Right atrium auricular region (tissue), 2 donors: Measurements from ENCODE around the gene BCL2L2. TPM values are rescaled to one million over a fixed set of nuclear protein-coding genes. Genes with fewer than 3 reads are reported as not detected.
"Not testable (repeated sequence)": the region's sequence is repeated elsewhere in the genome, so short reads cannot be mapped to it uniquely, and the experiment has no call there.

ENCODE experiments used
- DNase-seq: peaks from one replicate; pipeline ENCODE4 v3.0.0-alpha.2; 2019; ENCODE audit warnings: low spot score
- H3K27ac ChIP-seq, 2 donors: fragments of 200-600 bp; sonication (generic); 1 replicate in 1 of 2; 2 replicates in 1 of 2; pipeline ENCODE4 v1.5.1; 2016 to 2019
- H3K27me3 ChIP-seq, 2 donors: fragments of 200-600 bp; sonication (generic); one replicate each; pipeline versions ENCODE4 v1.5.1 to v1.6.0; 2017 to 2019
- H3K36me3 ChIP-seq: fragments of 200-600 bp; sonication (generic); one replicate; pipeline ENCODE4 v1.5.1; 2016
- H3K4me1 ChIP-seq, 2 donors: fragments of 200-600 bp; sonication (generic); one replicate each; pipeline versions ENCODE4 v1.5.1 to v1.6.0; 2017 to 2019
- H3K4me3 ChIP-seq, 2 donors: fragments of 200-600 bp; sonication (generic); 1 replicate in 1 of 2; 2 replicates in 1 of 2; pipeline ENCODE4 v1.5.1; 2017 to 2019; ENCODE audit warnings: mild to moderate bottlenecking in 1 of 2, moderate library complexity in 1 of 2
- H3K9me3 ChIP-seq, 2 donors: fragments of 200-600 bp; sonication (generic); one replicate each; pipeline ENCODE4 v1.5.1; 2019
- CTCF ChIP-seq, 2 donors: fragments of 200-600 bp; sonication (generic); IDR thresholded peaks; one replicate each; pipeline ENCODE4 v1.5.1; 2019; ENCODE audit warnings: antibody characterized with exemption in 2 of 2
- total RNA-seq, 2 donors: library from RNA; depleted of rRNA; stranded (reverse); fragments of >200 nt; gene quantifications; one replicate each; pipeline ENCODE4 v1.1.0, GENCODE V29; 2016

Gene BCL2L2
- total RNA-seq, 2 donors from 2014 or later = 26.8 to 36.3 TPM

- no peak for TF ChIP-seq CTCF (IDR thresholded peaks at IDR 0.05)
- H3K4me1 ChIP-seq = peaks cover 0 to 8% of the 10 kb centered on the region in 2 donors
- no peaks in the 10 kb centered on the region for H3K9me3 ChIP-seq
- no peaks in the 10 kb centered on the region for H3K27me3 ChIP-seq
- H3K4me3 ChIP-seq = no peak overlapping the region
- no peak for DNase-seq
- peaks cover 11% of the 10 kb centered on the region for H3K36me3 ChIP-seq
- H3K27ac ChIP-seq = no peak overlapping the region
Observed at GRCh38 chr14:23277189-23277588, 29.4 kb upstream of the BCL2L2 start.

- DNase-seq, H3K9me3 ChIP-seq, H3K27me3 ChIP-seq, H3K4me3 ChIP-seq, H3K4me1 ChIP-seq, H3K27ac ChIP-seq: not testable (repeated sequence)
- peaks cover 11% of the 10 kb centered on the region for H3K36me3 ChIP-seq
Observed at GRCh38 chr14:23277928-23278327, 28.7 kb upstream of the BCL2L2 start.

- Histone ChIP-seq H3K36me3 (peaks cover 5% of the 10 kb centered on the region), H3K27ac (no peak overlapping the region), H3K9me3 (no peaks in the 10 kb centered on the region), H3K27me3 (no peaks in the 10 kb centered on the region), H3K4me1 (peaks cover 0 to 29% of the 10 kb centered on the region in 2 donors), H3K4me3 (no peak overlapping the region)
- no peak for DNase-seq
- no peak for TF ChIP-seq CTCF (IDR thresholded peaks at IDR 0.05)
Observed at GRCh38 chr14:23281247-23281646, 25.4 kb upstream of the BCL2L2 start.

DNA sequence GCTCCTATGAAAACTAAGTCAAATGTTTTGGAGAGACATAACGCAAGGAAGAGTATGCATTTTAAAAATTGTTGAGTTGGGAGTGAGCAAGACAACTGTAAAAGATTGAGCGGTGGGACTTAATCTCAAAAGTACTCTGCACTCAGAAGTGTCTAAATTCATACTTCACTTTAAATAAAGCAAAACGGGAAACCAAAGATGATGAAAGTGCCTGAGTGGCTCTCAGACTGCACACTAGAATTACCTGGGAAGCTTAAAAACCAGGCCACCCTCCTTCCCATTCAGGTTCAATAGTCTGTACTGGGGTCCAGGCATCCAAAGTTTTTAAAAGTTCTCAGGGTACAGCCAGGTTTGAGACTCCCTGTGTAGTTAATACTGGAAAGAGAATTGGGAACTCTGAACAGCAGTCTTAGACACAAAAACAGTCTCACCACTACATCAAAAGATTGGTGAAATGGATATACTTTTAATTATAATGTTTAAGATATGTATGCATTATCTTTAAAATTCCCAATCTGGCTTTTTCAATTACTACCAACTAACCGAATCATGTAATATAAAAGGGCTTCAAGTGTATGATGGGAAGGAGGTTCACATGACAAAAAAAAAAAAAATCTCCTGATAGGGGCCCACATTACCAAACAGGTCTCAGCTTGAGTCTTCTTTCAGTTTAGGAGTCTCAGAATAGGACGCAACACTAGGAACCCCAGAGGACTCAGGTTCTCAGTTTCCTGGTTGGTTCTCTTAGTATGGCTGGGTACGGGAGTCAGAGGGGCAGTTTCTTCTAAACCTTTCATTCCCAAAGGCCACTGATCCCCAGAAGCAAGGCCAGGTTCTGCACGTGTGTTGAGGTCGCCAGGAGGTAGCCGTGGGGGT lies 21.7 kb upstream of the BCL2L2 start:
- H3K9me3 ChIP-seq = no peaks in the 10 kb centered on the region
- no peaks in the 10 kb centered on the region for H3K27me3 ChIP-seq
- H3K4me1 ChIP-seq = peaks cover 0 to 33% of the 10 kb centered on the region in 2 donors
- TF ChIP-seq CTCF (IDR thresholded peaks at IDR 0.05) = no peak
- H3K27ac ChIP-seq = peak overlapping the region; percentile 96 to 99
- H3K36me3 ChIP-seq = no peaks in the 10 kb centered on the region
- no peak for DNase-seq
- peak overlapping the region; percentile 85 to 98 for H3K4me3 ChIP-seq

DNA sequence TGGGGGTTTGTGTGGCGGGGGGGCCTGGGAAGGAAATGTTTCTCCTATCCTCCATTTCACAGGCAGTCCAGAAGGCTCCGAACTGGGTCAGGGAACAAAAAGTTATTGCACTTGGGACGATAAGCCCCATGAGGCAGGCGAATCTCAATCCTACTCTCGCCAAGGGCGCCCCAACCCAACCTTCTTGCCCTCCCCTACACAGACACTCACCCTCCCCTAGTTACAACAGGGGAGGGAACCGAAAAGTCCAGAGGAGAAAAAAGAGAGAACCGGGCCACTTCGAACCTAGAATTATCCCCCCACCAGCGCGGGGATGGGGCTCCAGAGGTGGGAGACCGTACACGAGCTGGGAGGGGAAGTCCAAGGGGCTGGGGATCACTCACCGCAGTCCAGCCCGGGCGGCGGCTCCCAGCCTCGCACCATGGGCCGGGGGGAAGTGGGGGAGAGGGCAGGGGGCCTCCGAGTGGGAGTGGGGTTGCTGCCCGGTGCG lies 21.1 kb upstream of the BCL2L2 start:
- peaks cover 0 to 28% of the 10 kb centered on the region in 2 donors for H3K4me1 ChIP-seq
- DNase-seq = no peak
- no peak for TF ChIP-seq CTCF (IDR thresholded peaks at IDR 0.05)

GRCh38 chr14:23286020-23286901 lies 20.4 kb upstream of the BCL2L2 start, which contains the start of gene HOMEZ:
Gene HOMEZ, minus strand, starts transcription at chr14:23286132. Its CDS starts 180 bp downstream, at chr14:23285952.
- peaks cover 0 to 28% of the 10 kb centered on the region in 2 donors for H3K4me1 ChIP-seq
- peak within 1 kb of the TSS; percentile 96 to 99 for H3K27ac ChIP-seq
- DNase-seq = peak; percentile 100
- H3K4me3 ChIP-seq = peak within 1 kb of the TSS; percentile 85 to 98
- no peak for TF ChIP-seq CTCF (IDR thresholded peaks at IDR 0.05)
- H3K9me3 ChIP-seq = no peaks in the 10 kb centered on the region
- H3K36me3 ChIP-seq = no peaks in the 10 kb centered on the region
- no peaks in the 10 kb centered on the region for H3K27me3 ChIP-seq

More for the DNA sequence above, 21.1 kb upstream of the BCL2L2 start:
- Histone ChIP-seq H3K27me3 (no peaks in the 10 kb centered on the region), H3K27ac (peak overlapping the region; percentile 96 to 99), H3K9me3 (no peaks in the 10 kb centered on the region), H3K4me3 (peak overlapping the region; percentile 85 to 98), H3K36me3 (no peaks in the 10 kb centered on the region)
